Smooth muscle cell (in vitro differentiated cells): ENCODE measurements around the gene HHIP. TPM values are rescaled to one million over a fixed set of nuclear protein-coding genes. Genes with fewer than 3 reads are reported as not detected.

ENCODE experiments used
- DNase-seq: peaks from one replicate; lab custom pipeline; 2025; ENCODE audit not compliant: unreplicated experiment; lab: John Stamatoyannopoulos, UW
- H2AFZ ChIP-seq: fragments of 200-600 bp; sonication (generic); 2 replicates; pipeline ENCODE4 v1.6.0; 2016; ENCODE audit warnings: antibody characterized with exemption, low read depth, mild to moderate bottlenecking
- H3F3A ChIP-seq: fragments of 200-600 bp; sonication (generic); 2 replicates; pipeline ENCODE4 v1.6.0; 2017; ENCODE audit warnings: antibody characterized with exemption, low read depth
- H3K27ac ChIP-seq: fragments of 200-600 bp; sonication (generic); 2 replicates; pipeline ENCODE4 v1.5.1; 2016; ENCODE audit warnings: low read depth, mild to moderate bottlenecking
- H3K27me3 ChIP-seq: fragments of 200-600 bp; sonication (generic); 2 replicates; pipeline ENCODE4 v1.6.1; 2016; ENCODE audit warnings: low read depth, mild to moderate bottlenecking
- H3K36me3 ChIP-seq: fragments of 200-600 bp; sonication (generic); 2 replicates; pipeline ENCODE4 v1.5.1; 2016; ENCODE audit warnings: low read depth
- H3K4me1 ChIP-seq: fragments of 200-600 bp; sonication (generic); 2 replicates; pipeline ENCODE4 v1.5.1; 2016; ENCODE audit warnings: low read depth
- H3K4me2 ChIP-seq: fragments of 200-600 bp; sonication (generic); 2 replicates; pipeline ENCODE4 v1.6.0; 2016; ENCODE audit warnings: mild to moderate bottlenecking
- H3K4me3 ChIP-seq: fragments of 200-600 bp; sonication (generic); 2 replicates; pipeline ENCODE4 v1.5.1; 2016; ENCODE audit warnings: mild to moderate bottlenecking
- H3K79me2 ChIP-seq: fragments of 200-600 bp; sonication (generic); 2 replicates; pipeline ENCODE4 v1.6.0; 2016; ENCODE audit warnings: low read depth, mild to moderate bottlenecking
- H3K9ac ChIP-seq: fragments of 200-600 bp; sonication (generic); 2 replicates; pipeline ENCODE4 v1.6.0; 2016; ENCODE audit warnings: low read depth
- H3K9me3 ChIP-seq: fragments of 200-600 bp; sonication (generic); replicated peaks from 2 replicates; pipeline ENCODE4 v1.5.1; 2016; ENCODE audit warnings: low read depth
- H4K20me1 ChIP-seq: fragments of 200-600 bp; sonication (generic); 2 replicates; pipeline ENCODE4 v1.6.0; 2016; ENCODE audit warnings: low read depth
- WGBS: methylation state at CpG from one replicate; pipeline ENCODE4 v1.1.7; 2016; ENCODE audit warnings: low lambda C conversion rate; 5-methylcytosine and 5-hydroxymethylcytosine counted together
- polyA plus RNA-seq: library from polyadenylated mRNA; unstranded; fragments of >200 nt; fragmentation: Nextera tagmentation; extraction: Ambion mirVana; gene quantifications from 2 replicates; pipeline ENCODE4 v1.2.1, GENCODE V29; 2016
- total RNA-seq: library from RNA; depleted of rRNA; stranded (reverse); fragments of >200 nt; gene quantifications from 2 replicates; pipeline ENCODE4 v1.2.3, GENCODE V29; 2014
- TF ChIP-seq, protein P1 (sequence below): fragments of 200-600 bp; sonication (generic); IDR thresholded peaks from 2 replicates; pipeline ENCODE4 v1.5.1; 2017; ENCODE audit warnings: borderline replicate concordance, mild to moderate bottlenecking, antibody characterized with exemption; ENCODE audit not compliant: insufficient read depth, poor library complexity, severe bottlenecking

HHIP gene
- total and polyA plus RNA-seq, 2 experiments from 2014 or later: 0.67 to 0.96 TPM

DNA sequence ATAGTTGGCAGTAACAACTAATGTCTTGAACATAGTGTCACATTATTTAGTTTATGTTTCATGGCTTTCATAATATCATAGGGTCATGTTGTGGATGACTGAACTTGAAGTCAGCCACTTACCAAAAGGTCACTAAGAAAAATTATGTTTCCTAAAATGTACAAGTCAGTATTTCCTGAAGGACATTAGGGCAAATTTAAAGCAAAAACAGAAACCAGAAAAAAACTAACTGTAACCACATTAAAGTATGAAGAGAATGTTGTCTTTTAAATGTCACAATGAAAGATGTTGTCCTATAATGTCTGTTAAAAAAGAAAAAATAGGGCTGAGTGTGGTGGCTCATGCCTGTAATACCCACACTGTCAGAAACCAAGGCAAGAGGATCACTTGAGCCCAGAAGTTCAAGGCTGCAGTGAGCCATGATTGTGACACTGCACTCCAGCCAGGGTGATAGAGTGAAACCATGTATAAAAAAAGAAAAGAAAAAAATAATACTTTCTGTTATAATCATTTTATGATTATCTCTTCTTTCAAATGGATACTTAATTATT, 55.8 kb downstream of the HHIP start:
- Histone ChIP-seq H4K20me1 (no peaks in the 10 kb centered on the region), H3K36me3 (no peaks in the 10 kb centered on the region), H3F3A (no peaks in the 10 kb centered on the region), H3K79me2 (no peaks in the 10 kb centered on the region), H3K4me2 (no peak overlapping the region), H3K27ac (no peak overlapping the region), H3K9ac (no peak overlapping the region), H2AFZ (no peak overlapping the region), H3K27me3 (no peaks in the 10 kb centered on the region), H3K9me3 (no peaks in the 10 kb centered on the region), H3K4me3 (no peak overlapping the region), H3K4me1 (peaks cover 20% of the 10 kb centered on the region)
- no peak for DNase-seq
- TF ChIP-seq, protein P1, sequence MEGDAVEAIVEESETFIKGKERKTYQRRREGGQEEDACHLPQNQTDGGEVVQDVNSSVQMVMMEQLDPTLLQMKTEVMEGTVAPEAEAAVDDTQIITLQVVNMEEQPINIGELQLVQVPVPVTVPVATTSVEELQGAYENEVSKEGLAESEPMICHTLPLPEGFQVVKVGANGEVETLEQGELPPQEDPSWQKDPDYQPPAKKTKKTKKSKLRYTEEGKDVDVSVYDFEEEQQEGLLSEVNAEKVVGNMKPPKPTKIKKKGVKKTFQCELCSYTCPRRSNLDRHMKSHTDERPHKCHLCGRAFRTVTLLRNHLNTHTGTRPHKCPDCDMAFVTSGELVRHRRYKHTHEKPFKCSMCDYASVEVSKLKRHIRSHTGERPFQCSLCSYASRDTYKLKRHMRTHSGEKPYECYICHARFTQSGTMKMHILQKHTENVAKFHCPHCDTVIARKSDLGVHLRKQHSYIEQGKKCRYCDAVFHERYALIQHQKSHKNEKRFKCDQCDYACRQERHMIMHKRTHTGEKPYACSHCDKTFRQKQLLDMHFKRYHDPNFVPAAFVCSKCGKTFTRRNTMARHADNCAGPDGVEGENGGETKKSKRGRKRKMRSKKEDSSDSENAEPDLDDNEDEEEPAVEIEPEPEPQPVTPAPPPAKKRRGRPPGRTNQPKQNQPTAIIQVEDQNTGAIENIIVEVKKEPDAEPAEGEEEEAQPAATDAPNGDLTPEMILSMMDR: no peak

DNA sequence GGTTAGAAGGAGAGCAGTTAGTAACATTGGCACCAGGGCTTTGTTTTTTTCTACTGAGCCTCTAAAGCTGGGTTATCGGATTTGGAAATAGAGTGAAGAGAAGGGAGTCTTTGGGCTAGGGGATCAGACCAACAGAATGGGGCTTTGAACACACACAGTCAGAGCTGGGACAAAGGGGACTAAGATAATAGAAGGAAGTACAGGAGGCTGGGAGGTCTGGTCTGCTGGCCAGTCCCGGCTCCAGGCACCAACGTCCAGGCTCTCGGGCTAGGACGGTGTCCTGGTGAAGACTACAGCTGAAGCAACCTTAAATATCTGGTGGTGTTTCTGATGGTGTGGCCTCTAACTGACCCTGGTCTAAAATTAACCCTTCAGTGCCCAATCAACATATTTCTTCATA, 57.5 kb downstream of the HHIP start:
- TF ChIP-seq, protein P1: no peak
- Histone ChIP-seq H3K36me3 (no peaks in the 10 kb centered on the region), H3K4me3 (no peak overlapping the region), H3K4me1 (peaks cover 20% of the 10 kb centered on the region), H2AFZ (no peak overlapping the region), H3K79me2 (no peaks in the 10 kb centered on the region), H4K20me1 (no peaks in the 10 kb centered on the region), H3F3A (no peaks in the 10 kb centered on the region), H3K9me3 (no peaks in the 10 kb centered on the region), H3K27me3 (no peaks in the 10 kb centered on the region), H3K27ac (no peak overlapping the region), H3K9ac (no peak overlapping the region), H3K4me2 (no peak overlapping the region)
- WGBS: 78% methylated on average over 5 of the region's 5 CpGs
- no peak for DNase-seq

DNA sequence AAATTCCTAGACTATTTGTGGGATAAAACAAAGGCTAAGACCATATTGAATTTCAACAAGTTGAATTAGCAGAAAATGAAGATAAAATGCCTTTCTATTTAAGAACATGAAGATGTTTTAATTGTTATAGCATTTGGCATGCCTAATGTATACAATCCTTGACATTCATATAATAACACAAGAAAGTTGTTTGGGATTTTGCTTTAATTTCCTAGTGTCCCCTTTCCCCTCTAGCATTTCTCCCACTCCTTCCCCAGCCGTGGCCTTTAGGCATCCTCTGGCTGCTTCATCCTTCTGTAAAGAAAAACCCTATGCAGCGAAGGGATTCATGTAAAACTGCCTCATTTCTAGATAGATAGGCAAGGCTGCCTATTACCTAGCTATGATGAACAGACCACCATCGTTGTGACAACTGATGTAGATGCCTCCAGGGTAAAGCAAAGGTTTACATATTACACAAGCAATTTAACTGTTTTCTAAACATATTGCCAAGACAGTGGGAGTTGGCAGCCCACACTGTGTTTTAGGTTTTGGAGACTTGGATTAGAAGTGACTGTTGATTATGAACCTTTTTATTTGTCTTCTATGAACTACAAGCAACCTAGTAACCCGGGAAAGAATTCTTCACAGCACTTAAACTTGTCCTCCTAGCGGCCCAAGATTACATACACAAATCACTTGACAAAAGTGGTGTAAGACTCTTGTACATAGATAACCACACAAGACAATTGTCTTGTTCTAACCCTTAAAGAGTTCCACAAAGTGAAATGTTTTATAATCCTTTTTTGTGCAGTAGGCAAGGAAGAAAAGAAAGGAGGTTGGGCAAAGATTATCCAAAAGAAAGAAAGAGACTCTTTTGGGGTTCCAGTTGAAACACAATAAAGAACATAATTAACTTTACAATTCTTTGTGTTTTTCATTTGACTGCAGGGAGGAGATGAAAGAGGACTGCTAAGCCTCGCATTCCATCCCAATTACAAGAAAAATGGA, 59.9 kb downstream of the HHIP start:
- no peak for DNase-seq
- Histone ChIP-seq H3K27ac (no peak overlapping the region), H3K4me1 (peaks cover 21% of the 10 kb centered on the region), H3K4me3 (no peak overlapping the region), H3K4me2 (no peak overlapping the region), H3K27me3 (no peaks in the 10 kb centered on the region), H3K9me3 (no peaks in the 10 kb centered on the region), H2AFZ (no peak overlapping the region), H4K20me1 (no peaks in the 10 kb centered on the region), H3F3A (no peaks in the 10 kb centered on the region), H3K79me2 (no peaks in the 10 kb centered on the region), H3K9ac (no peak overlapping the region), H3K36me3 (no peaks in the 10 kb centered on the region)
- WGBS: 48% methylated on average over 6 of the region's 6 CpGs
- TF ChIP-seq, protein P1: no peak
